ENCODE measurements around the gene FNDC3B.
"Not testable (repeated sequence)": the region's sequence is repeated elsewhere in the genome, so short reads cannot be mapped to it uniquely, and the experiment has no call there.

Gene FNDC3B

DNA sequence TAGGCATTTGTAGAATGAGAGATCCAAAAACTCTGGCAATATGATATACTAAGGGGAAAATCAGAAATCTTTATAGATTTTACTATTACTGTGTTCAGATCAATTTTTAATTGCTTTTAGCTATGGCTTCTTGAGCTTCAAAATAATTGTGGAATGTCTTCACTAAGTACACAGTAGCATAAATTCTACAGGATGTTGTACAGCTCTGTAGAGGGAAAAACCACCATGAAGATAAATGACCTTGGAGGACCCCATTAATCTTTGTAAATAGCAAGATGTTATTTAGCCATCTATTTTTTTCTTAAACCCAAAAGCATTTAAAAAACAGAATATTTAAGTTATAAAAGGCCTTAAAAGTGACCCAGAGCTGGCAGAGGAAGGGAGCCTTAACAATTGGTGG, 43.9 kb upstream of the FNDC3B start:
- H4K20me1 ChIP-seq (ENCODE audit: insufficient read depth, low read length): no peaks in the 10 kb centered on the region
- H2AFZ ChIP-seq (ENCODE audit: low read depth, low read length): no peak overlapping the region
- H3K4me1 ChIP-seq (ENCODE audit: low read length): no peaks in the 10 kb centered on the region
- H3K4me3 ChIP-seq (ENCODE audit: low read length): no peak overlapping the region
- H3K36me3 ChIP-seq (replicated peaks; ENCODE audit: low read depth, low read length): peaks cover 5% of the 10 kb centered on the region
- no peaks in the 10 kb centered on the region for H3K27me3 ChIP-seq (ENCODE audit: low read depth, low read length)
- no peak overlapping the region for H3K27ac ChIP-seq (ENCODE audit: low read length)
- no peaks in the 10 kb centered on the region for H3K79me2 ChIP-seq (ENCODE audit: low read length)
- 0 out of 2 replicates have a peak, but pooled peaks cover 8% of the 10 kb centered on the region for H3K9me3 ChIP-seq (ENCODE audit: insufficient read depth, low read length)
- H3K9ac ChIP-seq (ENCODE audit: low read length): no peak overlapping the region
- TF ChIP-seq, protein P1, sequence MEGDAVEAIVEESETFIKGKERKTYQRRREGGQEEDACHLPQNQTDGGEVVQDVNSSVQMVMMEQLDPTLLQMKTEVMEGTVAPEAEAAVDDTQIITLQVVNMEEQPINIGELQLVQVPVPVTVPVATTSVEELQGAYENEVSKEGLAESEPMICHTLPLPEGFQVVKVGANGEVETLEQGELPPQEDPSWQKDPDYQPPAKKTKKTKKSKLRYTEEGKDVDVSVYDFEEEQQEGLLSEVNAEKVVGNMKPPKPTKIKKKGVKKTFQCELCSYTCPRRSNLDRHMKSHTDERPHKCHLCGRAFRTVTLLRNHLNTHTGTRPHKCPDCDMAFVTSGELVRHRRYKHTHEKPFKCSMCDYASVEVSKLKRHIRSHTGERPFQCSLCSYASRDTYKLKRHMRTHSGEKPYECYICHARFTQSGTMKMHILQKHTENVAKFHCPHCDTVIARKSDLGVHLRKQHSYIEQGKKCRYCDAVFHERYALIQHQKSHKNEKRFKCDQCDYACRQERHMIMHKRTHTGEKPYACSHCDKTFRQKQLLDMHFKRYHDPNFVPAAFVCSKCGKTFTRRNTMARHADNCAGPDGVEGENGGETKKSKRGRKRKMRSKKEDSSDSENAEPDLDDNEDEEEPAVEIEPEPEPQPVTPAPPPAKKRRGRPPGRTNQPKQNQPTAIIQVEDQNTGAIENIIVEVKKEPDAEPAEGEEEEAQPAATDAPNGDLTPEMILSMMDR (IDR thresholded peaks at IDR 0.05; ENCODE audit: low read depth, low read length): no peak
- no peak overlapping the region for H3K4me2 ChIP-seq (ENCODE audit: low read length)

DNA sequence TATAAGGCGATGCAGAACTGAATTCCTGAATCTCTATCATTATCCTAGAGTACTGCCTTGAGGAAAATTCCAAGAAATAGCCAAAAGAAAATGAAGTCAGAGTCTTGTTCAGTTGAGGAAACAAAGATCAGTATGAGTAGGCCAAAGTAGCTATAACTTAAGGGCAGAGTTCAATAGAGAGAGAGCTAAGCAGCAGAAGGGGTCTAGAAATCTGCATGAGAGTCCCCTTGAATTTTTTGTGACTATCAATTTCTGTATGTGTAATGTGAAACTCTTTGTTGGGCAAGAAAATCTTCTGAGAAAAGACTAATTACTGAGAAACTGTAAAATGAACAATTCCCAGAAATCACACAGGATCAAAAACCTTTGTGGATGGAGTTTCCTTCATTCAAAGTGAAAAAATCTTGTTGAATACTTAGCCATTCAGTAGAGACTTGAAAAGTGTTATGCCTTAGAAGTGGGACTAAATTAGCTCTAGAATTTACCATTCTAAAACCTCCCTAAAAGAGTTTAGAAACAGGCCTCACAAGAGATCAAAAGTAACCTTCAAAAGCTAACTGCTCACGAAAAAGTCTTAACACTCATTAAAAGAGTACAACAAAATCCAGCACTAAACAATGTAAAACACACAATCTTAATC, 43.1 kb upstream of the FNDC3B start:
- H3K36me3 ChIP-seq (replicated peaks; ENCODE audit: low read depth, low read length): peaks cover 5% of the 10 kb centered on the region
- no peak overlapping the region for H3K27ac ChIP-seq (ENCODE audit: low read length)
- no peak for TF ChIP-seq EZH2phosphoT487 (IDR thresholded peaks at IDR 0.05; ENCODE audit: low read depth)
- TF ChIP-seq, protein P1 (IDR thresholded peaks at IDR 0.05; ENCODE audit: low read depth, low read length): no peak

DNA sequence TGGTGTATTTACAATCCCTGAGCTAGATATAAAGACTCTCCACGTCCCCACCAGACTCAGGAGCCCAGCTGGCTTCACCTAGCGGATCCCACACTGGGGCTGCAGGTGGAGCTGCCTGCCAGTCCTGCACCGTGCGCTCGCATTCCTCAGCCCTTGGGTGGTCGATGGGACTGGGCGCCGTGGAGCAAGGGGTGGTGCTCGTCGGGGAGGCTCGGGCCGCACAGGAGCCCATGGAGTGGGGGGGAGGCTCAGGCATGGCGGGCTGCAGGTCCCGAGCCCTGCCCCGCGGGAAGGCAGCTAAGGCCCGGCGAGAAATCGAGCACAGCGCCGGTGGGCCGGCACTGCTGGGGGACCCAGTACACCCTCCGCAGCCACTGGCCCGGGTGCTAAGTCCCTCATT, 40.6 kb upstream of the FNDC3B start:
- not testable (repeated sequence) for H3K9ac ChIP-seq (ENCODE audit: low read length); H3K79me2 ChIP-seq (ENCODE audit: low read length); H3K4me1 ChIP-seq (ENCODE audit: low read length); H3K36me3 ChIP-seq (replicated peaks; ENCODE audit: low read depth, low read length); H4K20me1 ChIP-seq (ENCODE audit: insufficient read depth, low read length); H2AFZ ChIP-seq (ENCODE audit: low read depth, low read length); H3K27me3 ChIP-seq (ENCODE audit: low read depth, low read length); H3K9me3 ChIP-seq (ENCODE audit: insufficient read depth, low read length); H3K4me2 ChIP-seq (ENCODE audit: low read length); H3K27ac ChIP-seq (ENCODE audit: low read length); H3K4me3 ChIP-seq (ENCODE audit: low read length)

More for the DNA sequence above, 43.1 kb upstream of the FNDC3B start:
- 0 out of 2 replicates have a peak, but pooled peaks cover 8% of the 10 kb centered on the region for H3K9me3 ChIP-seq (ENCODE audit: insufficient read depth, low read length)
- no peak overlapping the region for H3K4me2 ChIP-seq (ENCODE audit: low read length)
- H4K20me1 ChIP-seq (ENCODE audit: insufficient read depth, low read length): no peaks in the 10 kb centered on the region
- no peak overlapping the region for H3K9ac ChIP-seq (ENCODE audit: low read length)
- no peaks in the 10 kb centered on the region for H3K79me2 ChIP-seq (ENCODE audit: low read length)
- no peak overlapping the region for H3K4me3 ChIP-seq (ENCODE audit: low read length)
- no peaks in the 10 kb centered on the region for H3K4me1 ChIP-seq (ENCODE audit: low read length)
- H3K27me3 ChIP-seq (ENCODE audit: low read depth, low read length): no peaks in the 10 kb centered on the region
- H2AFZ ChIP-seq (ENCODE audit: low read depth, low read length): no peak overlapping the region

DNA sequence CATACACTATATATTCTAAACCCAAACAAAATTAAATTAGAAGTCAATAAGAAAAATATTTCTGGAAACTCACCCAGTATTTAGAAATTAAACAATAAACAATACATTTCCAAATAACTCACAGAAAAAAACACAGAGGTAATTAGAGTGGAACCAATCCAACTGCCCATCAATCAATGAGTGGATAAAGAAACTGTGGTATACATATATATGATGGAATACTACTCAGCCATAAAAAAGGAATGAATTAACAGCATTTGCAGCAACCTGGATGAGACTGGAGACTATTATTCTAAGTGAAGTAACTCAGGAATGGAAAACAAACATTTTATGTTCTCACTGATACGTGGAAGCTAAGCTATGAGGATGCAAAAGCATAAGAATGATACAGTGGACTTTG, 37.8 kb upstream of the FNDC3B start:
- H2AFZ ChIP-seq (ENCODE audit: low read depth, low read length); H4K20me1 ChIP-seq (ENCODE audit: insufficient read depth, low read length): not testable (repeated sequence)

DNA sequence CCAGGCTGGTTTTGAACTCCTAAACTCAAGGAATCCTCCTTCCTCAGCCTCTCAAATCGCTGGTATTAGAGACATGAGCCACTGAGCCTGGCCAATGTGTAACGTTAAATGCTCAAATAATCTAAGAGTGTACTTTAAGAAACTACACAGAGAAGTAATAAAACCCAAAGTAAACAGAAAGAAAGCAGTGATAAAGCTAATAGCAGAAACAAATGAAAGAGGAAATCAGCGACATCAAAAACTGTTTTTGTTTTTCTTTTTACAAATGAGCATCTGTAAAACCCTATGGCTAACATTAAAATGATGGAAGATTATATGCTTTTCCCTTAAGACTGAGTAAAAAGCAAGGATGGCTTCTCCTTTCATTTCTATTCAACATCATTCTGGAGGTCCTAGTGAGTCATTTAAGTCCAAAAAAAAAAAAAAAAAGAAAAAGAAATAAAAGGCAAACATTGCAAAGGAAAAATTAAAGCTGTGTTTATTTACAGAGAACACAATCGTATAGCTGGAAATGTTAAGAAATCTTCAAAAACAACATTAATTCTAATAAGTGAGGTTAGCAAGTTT, 36.8 kb upstream of the FNDC3B start:
- no peak overlapping the region for H3K9ac ChIP-seq (ENCODE audit: low read length)
- no peak overlapping the region for H3K27ac ChIP-seq (ENCODE audit: low read length)
- H3K4me1 ChIP-seq (ENCODE audit: low read length): no peaks in the 10 kb centered on the region
- no peaks in the 10 kb centered on the region for H3K27me3 ChIP-seq (ENCODE audit: low read depth, low read length)
- H4K20me1 ChIP-seq (ENCODE audit: insufficient read depth, low read length): no peaks in the 10 kb centered on the region
- no peak overlapping the region for H2AFZ ChIP-seq (ENCODE audit: low read depth, low read length)
- no peak overlapping the region for H3K4me2 ChIP-seq (ENCODE audit: low read length)
- no peaks in the 10 kb centered on the region for H3K36me3 ChIP-seq (replicated peaks; ENCODE audit: low read depth, low read length)
- H3K4me3 ChIP-seq (ENCODE audit: low read length): no peak overlapping the region
- no peaks in the 10 kb centered on the region for H3K79me2 ChIP-seq (ENCODE audit: low read length)
- TF ChIP-seq, protein P1 (IDR thresholded peaks at IDR 0.05; ENCODE audit: low read depth, low read length): no peak
- TF ChIP-seq EZH2phosphoT487 (IDR thresholded peaks at IDR 0.05; ENCODE audit: low read depth): no peak
- H3K9me3 ChIP-seq (ENCODE audit: insufficient read depth, low read length): no peaks in the 10 kb centered on the region

More for the DNA sequence above, 37.8 kb upstream of the FNDC3B start:
- not testable (repeated sequence) for H3K27ac ChIP-seq (ENCODE audit: low read length); H3K9ac ChIP-seq (ENCODE audit: low read length); H3K36me3 ChIP-seq (replicated peaks; ENCODE audit: low read depth, low read length); H3K9me3 ChIP-seq (ENCODE audit: insufficient read depth, low read length); H3K4me1 ChIP-seq (ENCODE audit: low read length); H3K79me2 ChIP-seq (ENCODE audit: low read length); H3K4me3 ChIP-seq (ENCODE audit: low read length); H3K27me3 ChIP-seq (ENCODE audit: low read depth, low read length); H3K4me2 ChIP-seq (ENCODE audit: low read length)

Measured in OCI-LY3 (cell line).